Stimulated activated CD4-positive, alpha-beta T cell treated with anti-CD3 and anti-CD28 coated beads, TNF-alpha, amount 100 ng/mL, for 1 hour (primary cell): ENCODE measurements around the gene CMSS1.

Source experiments
- DNase-seq, 3 donors: peaks; one replicate each; pipeline ENCODE4 v3.0.0-alpha.2; 2020; ENCODE audit warnings: low read depth in 3 of 3, low spot score in 1 of 3

Gene CMSS1

DNA sequence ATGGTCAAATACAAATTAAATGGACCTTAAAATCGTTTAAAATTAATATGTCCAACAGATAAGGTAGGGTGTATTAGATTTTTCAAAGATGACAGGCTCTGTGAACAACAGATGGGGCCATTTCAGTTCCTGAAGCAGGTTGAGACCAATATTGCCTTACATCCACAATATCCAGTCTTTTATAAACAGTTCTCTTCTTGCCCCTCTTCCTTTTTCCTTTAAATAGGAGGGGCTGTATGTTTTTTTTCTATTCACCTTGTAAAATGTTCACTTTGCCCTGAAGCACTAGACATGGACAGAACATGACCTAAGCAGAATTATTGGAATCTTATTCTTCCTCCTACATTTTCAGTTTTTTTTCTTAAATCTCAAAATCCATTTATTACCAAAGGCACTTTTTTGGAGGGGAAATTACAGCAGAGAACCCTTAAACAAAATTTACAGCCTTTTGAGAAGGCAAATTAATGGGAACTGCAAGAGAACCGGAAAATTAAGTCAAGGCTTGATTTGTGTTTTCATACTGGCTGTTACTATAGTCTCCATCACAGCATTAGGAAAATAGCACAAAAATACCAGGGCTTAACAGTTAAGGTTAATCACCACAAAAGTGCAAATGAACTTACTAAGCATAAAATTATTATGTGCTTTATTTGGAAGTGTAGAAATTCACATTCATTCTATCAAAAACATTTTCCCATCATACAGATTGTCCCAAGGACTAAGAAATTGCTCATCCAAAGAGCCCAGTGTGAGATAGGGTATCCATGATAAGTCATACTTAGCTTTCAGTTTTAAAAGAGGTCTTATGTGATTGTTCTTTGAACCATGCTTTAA is 55.8 kb downstream of the CMSS1 start:
- no peak for DNase-seq

DNA sequence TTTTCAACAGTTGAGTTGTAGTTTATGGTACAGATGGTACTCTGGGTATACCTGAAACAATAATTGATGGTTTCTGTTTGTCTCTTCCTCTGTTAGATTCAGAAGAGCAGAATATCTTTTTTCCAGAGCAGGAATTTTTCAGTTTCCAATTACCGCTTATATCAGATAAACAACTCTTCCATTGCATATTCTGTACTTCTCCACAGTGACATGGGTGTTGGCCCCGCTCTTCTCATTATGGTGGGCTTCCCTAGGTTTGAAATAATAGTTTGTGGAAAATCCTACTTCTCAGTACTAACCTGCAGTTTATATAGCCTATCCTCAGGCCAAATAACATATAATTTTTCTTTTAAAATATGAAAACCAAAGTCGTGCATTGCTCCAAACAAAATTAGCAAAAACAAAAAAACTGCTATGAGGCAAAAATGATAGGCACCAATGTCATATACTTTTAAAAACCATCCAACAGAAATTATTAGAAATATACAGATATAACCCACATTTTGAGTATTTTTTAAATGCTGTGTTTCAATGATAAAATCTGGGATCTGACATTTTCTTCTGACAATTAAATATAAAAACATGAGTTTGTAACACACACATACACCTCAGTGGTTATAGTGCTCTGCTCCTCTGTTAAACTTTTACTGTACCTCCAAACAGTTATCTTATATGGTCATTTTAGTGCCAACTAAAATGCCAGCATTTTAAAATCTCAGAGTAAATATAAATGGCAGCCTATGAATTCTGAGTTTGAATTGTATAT is 56.8 kb downstream of the CMSS1 start:
- DNase-seq = no peak

DNA sequence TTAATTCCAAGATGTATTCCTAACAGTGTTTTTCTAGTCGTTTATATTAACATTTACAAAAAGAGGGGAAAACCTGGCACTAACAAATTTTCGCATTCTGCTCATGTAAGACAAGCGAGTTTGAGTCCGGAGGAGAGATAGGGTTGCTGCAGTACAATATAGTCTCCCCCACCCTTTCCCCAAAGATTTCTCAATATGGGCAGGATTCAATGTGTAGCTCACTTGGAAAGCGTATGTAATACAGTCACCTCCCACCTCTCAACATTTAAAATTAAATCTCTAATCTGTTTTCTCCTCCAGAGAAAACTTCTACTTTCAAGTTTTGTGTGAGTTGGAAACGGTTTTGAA is 57.9 kb downstream of the CMSS1 start:
- DNase-seq = no peak

GRCh38 chr3:99875929-99876841 is 58.5 kb downstream of the CMSS1 start:
- DNase-seq = peak in 2 of 3 donors; percentile 40 to 44

GRCh38 chr3:99877031-99877579 is 59.4 kb downstream of the CMSS1 start:
- DNase-seq = no peak

GRCh38 chr3:99878005-99878404 is 60.3 kb downstream of the CMSS1 start:
- no peak for DNase-seq

GRCh38 chr3:99879275-99879674 is 61.6 kb downstream of the CMSS1 start:
- no peak for DNase-seq

DNA sequence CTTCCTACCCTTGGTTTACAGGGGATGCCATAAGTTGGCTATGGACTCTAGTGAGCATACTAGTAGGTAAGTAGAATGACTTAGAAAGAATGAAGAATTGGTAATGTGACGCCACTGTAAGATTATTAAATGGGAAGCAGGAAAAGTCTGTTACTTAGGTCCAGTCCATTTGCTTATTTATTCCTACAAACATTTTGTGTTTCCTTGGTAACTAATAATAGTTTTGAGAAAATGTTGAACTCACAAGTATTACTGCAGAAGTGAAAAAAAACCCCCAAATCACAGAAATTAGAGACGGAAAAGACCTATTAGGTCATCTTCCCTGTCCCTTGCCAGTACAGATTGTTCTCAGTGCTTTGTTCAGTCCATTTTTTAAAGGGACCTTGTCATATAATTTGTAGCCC is 63.5 kb downstream of the CMSS1 start:
- no peak for DNase-seq

DNA sequence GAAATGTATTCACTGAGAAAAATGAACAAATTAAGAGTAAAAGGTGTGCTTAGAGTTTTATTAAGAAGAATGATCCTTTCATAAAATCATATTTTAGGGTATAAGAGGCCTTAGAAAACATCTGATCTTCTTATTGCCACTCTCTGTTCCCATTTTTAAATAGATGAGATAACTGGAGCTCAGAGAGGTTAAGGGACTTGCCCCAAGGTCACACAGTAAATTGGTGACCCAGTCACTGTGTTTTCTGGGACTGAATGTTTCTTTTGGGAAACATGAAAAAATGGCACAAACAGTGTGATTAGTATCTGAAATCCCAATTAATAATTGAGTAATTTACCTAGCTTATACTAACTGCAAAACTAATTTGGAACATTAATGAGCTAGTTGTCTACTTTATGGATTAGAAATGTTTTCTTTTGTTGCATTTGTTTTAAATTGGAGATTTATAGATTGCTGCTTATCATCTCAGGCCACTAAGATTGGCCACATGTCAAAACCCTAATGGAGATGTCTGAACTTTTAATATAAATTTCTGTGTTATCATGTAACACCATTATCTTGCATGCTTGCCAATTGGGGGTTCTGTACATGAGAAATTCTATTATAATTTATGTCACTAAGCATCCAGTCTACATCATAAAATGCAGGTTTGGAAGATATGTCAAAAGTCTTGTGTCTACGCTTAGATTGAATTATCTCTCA is 64.9 kb downstream of the CMSS1 start:
- no peak for DNase-seq

DNA sequence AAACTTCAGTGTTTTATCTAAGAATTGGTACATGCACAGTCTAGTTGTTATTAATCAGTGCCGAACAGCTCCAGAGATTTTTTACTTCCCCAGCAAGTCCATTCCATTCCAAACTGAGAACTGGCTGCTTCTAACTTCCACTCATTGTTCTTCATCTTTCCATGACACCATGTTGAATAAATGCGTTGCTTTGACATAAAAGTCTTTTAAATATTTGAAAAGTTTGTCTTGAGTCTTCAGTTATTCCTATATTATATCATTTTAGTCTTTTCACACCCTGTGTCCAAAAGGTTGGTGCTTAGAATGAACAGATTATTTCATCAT is 65.4 kb downstream of the CMSS1 start:
- DNase-seq = no peak

DNA sequence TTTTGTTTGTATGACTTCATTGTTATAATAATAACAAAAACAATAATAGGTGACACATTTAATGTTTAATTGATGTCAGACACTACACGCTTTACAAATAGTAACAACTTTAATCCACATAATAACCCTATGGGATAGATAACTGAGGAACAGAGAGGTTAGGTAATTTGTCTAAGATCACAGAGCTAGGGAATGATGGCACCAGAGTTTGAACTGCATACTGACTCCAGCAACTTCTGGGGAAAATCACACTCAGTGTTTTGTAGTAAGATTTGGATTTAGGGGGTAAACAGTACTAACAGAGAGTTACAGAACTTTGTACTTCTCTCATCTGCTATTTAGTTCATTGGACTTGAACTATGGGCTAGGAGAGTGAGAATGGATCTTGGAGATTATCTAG is 66.0 kb downstream of the CMSS1 start:
- DNase-seq = no peak

DNA sequence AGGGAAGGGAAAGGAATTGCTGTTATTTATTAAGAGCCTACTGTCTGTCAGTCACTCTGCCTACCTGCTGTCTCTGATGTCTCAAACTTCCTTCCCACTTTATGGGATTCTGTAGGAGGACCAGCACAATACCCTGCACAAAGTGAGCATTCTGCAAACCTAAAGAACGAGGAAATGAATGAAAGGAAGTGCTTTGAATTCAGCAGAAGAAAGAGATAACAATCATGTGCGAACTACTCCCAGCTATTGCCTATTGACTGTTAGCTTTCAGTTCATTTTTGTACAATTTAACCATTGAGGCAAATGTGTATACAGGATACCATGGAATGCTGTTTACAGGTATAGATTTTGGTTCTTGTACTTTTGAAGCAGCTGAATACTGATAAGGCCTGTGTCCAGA is 66.8 kb downstream of the CMSS1 start:
- no peak for DNase-seq

DNA sequence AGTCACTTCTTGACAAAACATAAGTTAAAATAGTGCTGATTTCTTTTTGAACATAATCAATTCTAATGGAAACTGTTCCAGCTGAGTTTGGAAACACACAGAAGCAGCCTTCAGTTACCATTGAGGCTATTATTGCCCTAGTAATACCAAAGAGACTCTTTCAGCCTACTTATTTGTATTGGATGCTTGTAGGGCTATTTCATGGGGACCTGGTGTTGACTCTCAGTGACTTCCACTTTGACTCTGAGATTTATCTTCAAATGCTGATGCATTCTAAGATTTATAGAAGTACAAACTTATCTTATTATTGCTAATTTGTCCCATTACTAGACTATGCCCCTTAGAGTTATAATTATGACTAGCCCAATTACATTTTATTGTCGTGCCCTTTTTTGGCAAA is 67.4 kb downstream of the CMSS1 start:
- DNase-seq = no peak

DNA sequence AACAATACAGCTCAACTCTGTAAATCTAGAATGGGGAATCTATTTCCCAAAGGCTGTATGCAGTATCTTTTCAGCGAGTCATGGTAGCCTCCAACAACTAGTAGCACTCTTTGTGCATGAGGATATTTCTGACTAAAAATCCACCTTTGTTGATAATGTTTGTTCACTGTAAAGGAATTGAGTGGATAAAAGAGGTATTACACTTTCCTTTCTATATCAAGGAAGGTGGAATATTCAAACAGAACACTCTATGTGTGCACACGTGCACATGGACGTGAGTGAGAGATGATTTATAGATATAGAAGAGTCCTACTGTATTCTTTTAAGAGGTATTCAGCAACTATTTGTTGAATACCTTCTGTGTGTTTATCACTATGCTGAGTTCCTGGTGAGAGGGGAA is 68.2 kb downstream of the CMSS1 start:
- DNase-seq = no peak

DNA sequence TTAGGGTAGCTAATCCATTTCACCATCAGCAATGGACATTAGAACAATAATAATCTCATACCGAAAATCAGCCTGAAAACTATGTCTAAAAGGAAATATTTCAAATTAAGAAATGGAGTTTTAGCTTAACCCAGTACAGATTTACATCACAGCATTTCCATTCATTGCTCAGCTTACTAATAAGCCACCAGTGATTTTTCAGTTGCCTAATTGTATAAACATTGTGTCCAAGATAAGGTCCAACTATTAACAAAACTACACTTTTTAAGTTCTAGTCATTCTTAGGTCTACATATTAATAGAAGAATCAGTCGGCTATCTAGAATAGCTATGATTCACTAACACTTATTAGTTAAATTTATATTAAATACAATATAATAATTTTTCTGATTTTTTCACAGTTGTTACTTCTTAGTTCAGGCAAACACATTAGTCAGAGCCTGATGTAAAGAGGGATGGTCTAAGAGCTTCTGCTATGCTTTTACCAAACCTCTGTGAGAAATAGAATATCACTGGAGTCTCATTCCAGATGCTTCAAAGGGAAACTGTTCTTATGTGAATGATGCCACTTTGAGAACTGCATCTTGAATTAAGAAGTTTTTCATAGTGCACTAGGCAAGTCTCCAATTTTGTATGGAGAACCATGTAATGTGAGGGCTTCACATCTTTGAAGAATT is 74.1 kb downstream of the CMSS1 start:
- no peak for DNase-seq

DNA sequence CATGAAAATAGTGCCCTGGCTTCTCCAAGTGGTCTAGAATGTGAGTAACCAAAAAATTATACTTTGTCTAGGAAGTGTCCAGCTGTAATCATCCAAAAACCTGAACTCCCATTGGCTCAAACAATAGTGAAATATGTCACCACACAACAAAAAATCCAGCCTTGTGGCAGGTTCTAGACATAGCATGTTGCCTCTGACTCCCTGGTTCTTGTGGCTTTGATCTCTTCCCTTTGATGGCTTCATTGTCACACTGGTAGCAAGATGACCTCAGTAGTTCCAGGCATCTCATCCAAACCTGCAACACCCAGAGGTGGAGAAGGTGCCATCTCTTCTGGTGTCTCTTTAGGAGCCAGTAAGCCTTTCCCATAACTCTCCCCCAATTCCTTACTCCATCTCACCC is 74.7 kb downstream of the CMSS1 start:
- DNase-seq = no peak

DNA sequence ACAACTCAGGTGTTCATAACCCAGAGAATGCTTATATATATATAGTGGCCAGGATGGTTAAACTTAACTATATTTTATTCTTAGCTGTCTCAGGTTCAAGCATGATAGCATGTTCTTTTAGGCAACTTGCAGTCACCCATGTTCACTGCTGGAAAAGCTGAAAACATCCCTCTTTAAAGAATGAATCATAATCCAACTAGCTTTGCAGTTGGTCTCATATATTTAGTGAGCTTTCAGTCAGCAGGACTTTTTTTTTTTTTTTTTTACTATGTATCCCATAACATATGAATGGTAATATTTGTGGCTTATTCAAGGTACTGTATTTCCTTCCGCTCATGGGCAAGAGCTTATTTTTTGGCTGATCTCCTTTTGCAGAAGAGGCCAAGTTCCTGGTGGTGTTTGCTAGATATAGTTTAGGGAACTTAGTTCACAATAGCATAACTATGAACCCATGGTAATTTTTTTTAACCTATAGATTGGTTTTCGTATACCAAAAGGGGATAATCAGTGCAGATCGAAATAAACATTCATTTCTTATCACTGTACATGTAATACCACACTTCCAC is 77.6 kb downstream of the CMSS1 start:
- no peak for DNase-seq

GRCh38 chr3:99895703-99896441 is 78.2 kb downstream of the CMSS1 start:
- no peak for DNase-seq

DNA sequence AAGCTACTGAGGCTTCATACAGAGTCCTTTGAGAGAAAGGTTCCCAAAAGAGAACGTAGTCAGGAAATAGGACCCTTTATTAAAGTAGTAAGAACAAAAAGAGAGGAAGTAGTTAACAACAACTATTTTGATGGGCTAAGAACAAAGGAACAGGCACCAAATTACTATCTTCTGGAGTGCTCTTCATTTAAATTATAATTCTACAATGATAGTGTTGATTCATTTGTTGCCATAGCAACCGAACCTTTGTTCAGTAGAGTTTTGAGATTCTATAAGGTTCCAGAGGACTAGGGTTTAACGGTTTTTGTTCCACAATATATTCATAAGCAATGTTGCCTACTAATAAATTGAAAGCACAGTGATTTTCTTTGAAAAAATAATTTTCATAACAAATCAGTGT is 78.8 kb downstream of the CMSS1 start:
- no peak for DNase-seq
